Osteoblast (primary cell): ENCODE results near the gene FABP3. TPM values are rescaled to one million over a fixed set of nuclear protein-coding genes. Genes with fewer than 3 reads are reported as not detected.
A peak's percentile ranks its signal among the peaks of the same experiment; 100 is the strongest.

Experiments used
- DNase-seq: peaks from one replicate; pipeline ENCODE4 v3.0.0; 2011; ENCODE audit warnings: low spot score, mixed read lengths; ENCODE audit not compliant: insufficient read length; ENCODE audit errors: missing footprints
- H2AFZ ChIP-seq: 2 replicates; pipeline ENCODE4 v1.6.0; 2011; ENCODE audit warnings: mild to moderate bottlenecking, low read length
- H3K27ac ChIP-seq: 2 replicates; pipeline ENCODE4 v1.5.1; 2011; ENCODE audit warnings: mild to moderate bottlenecking, low read depth, low read length, moderate library complexity
- H3K27me3 ChIP-seq: 2 replicates; pipeline ENCODE4 v1.6.0; 2012; ENCODE audit warnings: mild to moderate bottlenecking, control low read depth, inconsistent platforms, low read length, moderate library complexity; ENCODE audit not compliant: insufficient read depth
- H3K36me3 ChIP-seq: 2 replicates; pipeline ENCODE4 v1.5.1; 2011; ENCODE audit warnings: mild to moderate bottlenecking, low read length, control low read depth, moderate library complexity; ENCODE audit not compliant: insufficient read depth
- H3K4me1 ChIP-seq: 2 replicates; pipeline ENCODE4 v1.5.1; 2011; ENCODE audit warnings: mild to moderate bottlenecking, low read length, control low read depth, moderate library complexity; ENCODE audit not compliant: insufficient read depth
- H3K4me2 ChIP-seq: 2 replicates; pipeline ENCODE4 v1.6.0; 2011; ENCODE audit warnings: mild to moderate bottlenecking, low read length; ENCODE audit not compliant: insufficient read depth
- H3K4me3 ChIP-seq: fragments of 200-600 bp; sonication (generic); 3 replicates; pipeline ENCODE4 v1.5.1; 2012; ENCODE audit warnings: mild to moderate bottlenecking, low read length, inconsistent platforms; ENCODE audit not compliant: insufficient read depth
- H3K79me2 ChIP-seq: 2 replicates; pipeline ENCODE4 v1.6.0; 2012; ENCODE audit warnings: mild to moderate bottlenecking, low read length, control low read depth, inconsistent platforms; ENCODE audit not compliant: insufficient read depth
- H3K9me3 ChIP-seq: 2 replicates; pipeline ENCODE4 v1.5.1; 2011; ENCODE audit warnings: low read depth, low read length, control low read depth
- H4K20me1 ChIP-seq: 2 replicates; pipeline ENCODE4 v1.6.0; 2012; ENCODE audit warnings: mild to moderate bottlenecking, low read length, control low read depth; ENCODE audit not compliant: insufficient read depth
- CTCF ChIP-seq: IDR thresholded peaks from 2 replicates; pipeline ENCODE4 v1.5.1; 2011; ENCODE audit warnings: mild to moderate bottlenecking, low read depth, low read length, moderate library complexity; ENCODE audit errors: extremely low read depth
- total RNA-seq: library from RNA; depleted of rRNA; stranded (reverse); fragments of >200 nt; gene quantifications from 2 replicates; pipeline ENCODE4 v1.2.3, GENCODE V29; 2012

FABP3 gene
- total RNA-seq, 1 donor: 28.6 TPM

GRCh38 chr1:31418626-31419323, 45.9 kb upstream of the FABP3 start:
- Histone ChIP-seq H3K27me3 (no peaks in the 10 kb centered on the region), H3K36me3 (peaks cover 19% of the 10 kb centered on the region), H3K79me2 (peaks cover 71% of the 10 kb centered on the region), H4K20me1 (peaks cover 23% of the 10 kb centered on the region), H3K9me3 (no peaks in the 10 kb centered on the region), H2AFZ (no peak overlapping the region), H3K27ac (peak overlapping the region; percentile 39), H3K4me2 (no peak overlapping the region), H3K4me3 (no peak overlapping the region), H3K4me1 (peaks cover 34% of the 10 kb centered on the region)
- DNase-seq: no peak
- TF ChIP-seq CTCF: no peak

- Histone ChIP-seq H3K36me3 (peaks cover 19% of the 10 kb centered on the region), H4K20me1 (peaks cover 13% of the 10 kb centered on the region), H3K4me1 (peaks cover 35% of the 10 kb centered on the region), H3K27ac (no peak overlapping the region), H3K79me2 (peaks cover 71% of the 10 kb centered on the region), H3K4me3 (no peak overlapping the region), H2AFZ (no peak overlapping the region), H3K27me3 (no peaks in the 10 kb centered on the region), H3K4me2 (no peak overlapping the region), H3K9me3 (no peaks in the 10 kb centered on the region)
- DNase-seq: peak; percentile 27
- no peak for TF ChIP-seq CTCF
Observed at GRCh38 chr1:31417148-31417547, 44.3 kb upstream of the FABP3 start.

GRCh38 chr1:31416101-31416736, 43.3 kb upstream of the FABP3 start:
- Histone ChIP-seq H3K36me3 (peaks cover 19% of the 10 kb centered on the region), H3K4me2 (no peak overlapping the region), H4K20me1 (peaks cover 10% of the 10 kb centered on the region), H3K27ac (no peak overlapping the region), H3K79me2 (peaks cover 66% of the 10 kb centered on the region), H2AFZ (no peak overlapping the region), H3K4me3 (no peak overlapping the region), H3K4me1 (peaks cover 37% of the 10 kb centered on the region), H3K9me3 (no peaks in the 10 kb centered on the region), H3K27me3 (no peaks in the 10 kb centered on the region)
- TF ChIP-seq CTCF: no peak
- no peak for DNase-seq

- Histone ChIP-seq H3K27me3 (no peaks in the 10 kb centered on the region), H3K4me3 (no peak overlapping the region), H3K79me2 (peaks cover 61% of the 10 kb centered on the region), H4K20me1 (peaks cover 10% of the 10 kb centered on the region), H3K4me2 (no peak overlapping the region), H3K27ac (no peak overlapping the region), H3K36me3 (peaks cover 19% of the 10 kb centered on the region), H2AFZ (no peak overlapping the region), H3K4me1 (peaks cover 42% of the 10 kb centered on the region), H3K9me3 (no peaks in the 10 kb centered on the region)
- DNase-seq: peak; percentile 21
- no peak for TF ChIP-seq CTCF
Observed at GRCh38 chr1:31415658-31416057, 42.8 kb upstream of the FABP3 start.
